ENCODE results near the gene AOC2. TPM values are rescaled to one million over a fixed set of nuclear protein-coding genes. Genes with fewer than 3 reads are reported as not detected.
"Not testable (repeated sequence)": the region's sequence is repeated elsewhere in the genome, so short reads cannot be mapped to it uniquely, and the experiment has no call there.

AOC2 gene
- total RNA-seq, 1 experiment from 2014 or later: 7.1 TPM

- H3K4me3 Mint-ChIP-seq: no peak overlapping the region; a peak in 1 of 5 replicates
- Histone ChIP-seq H3K4ac (ENCODE audit: low read depth, low read length) (no peak overlapping the region), H3K9me3 (ENCODE audit: control insufficient read depth, low read depth, low read length) (no peaks in the 10 kb centered on the region), H3K4me2 (ENCODE audit: insufficient read depth, insufficient read length, low read length) (no peak overlapping the region), H3T11ph (ENCODE audit: low read length) (no peak overlapping the region), H3K23ac (ENCODE audit: insufficient read length, low read depth, low read length) (no peak overlapping the region), H2BK20ac (ENCODE audit: low read depth, low read length, poor library complexity, severe bottlenecking) (no peak overlapping the region), H3K9ac (ENCODE audit: extremely low read depth, insufficient read length, low read length) (no peak overlapping the region), H2AK5ac (ENCODE audit: insufficient read length, low read length) (no peak overlapping the region), H3K79me2 (ENCODE audit: insufficient read depth, low read length) (no peaks in the 10 kb centered on the region), H4K5ac (ENCODE audit: insufficient read length, low read depth, low read length) (no peak overlapping the region), H3K18ac (ENCODE audit: insufficient read length, low read depth, low read length) (no peak overlapping the region), H4K20me1 (ENCODE audit: control insufficient read depth, insufficient read depth, insufficient read length) (no peaks in the 10 kb centered on the region), H3K27me3 (ENCODE audit: insufficient read depth, low read length) (no peaks in the 10 kb centered on the region), H4K91ac (ENCODE audit: insufficient read length, low read depth, low read length) (no peak overlapping the region), H3K56ac (ENCODE audit: insufficient read length, low read depth, low read length) (no peak overlapping the region), H3K14ac (ENCODE audit: insufficient read depth, low read length) (no peak overlapping the region), H3K79me1 (ENCODE audit: insufficient read depth, low read depth, low read length, poor library complexity, severe bottlenecking) (no peaks in the 10 kb centered on the region), H3K23me2 (ENCODE audit: insufficient read length, low read depth, low read length, poor library complexity, severe bottlenecking) (no peaks in the 10 kb centered on the region), H2BK120ac (ENCODE audit: low read depth, low read length, poor library complexity, severe bottlenecking) (no peak overlapping the region), H2BK12ac (ENCODE audit: insufficient read length, low read depth, low read length) (no peak overlapping the region), H3K4me1 (ENCODE audit: insufficient read depth, low read length) (no peaks in the 10 kb centered on the region; the same call in 1 of the 2 replicates), H2BK15ac (ENCODE audit: low read depth, low read length) (no peak overlapping the region), H2AFZ (ENCODE audit: low read length) (no peak overlapping the region), H2BK5ac (ENCODE audit: insufficient read length, low read length) (no peak overlapping the region), H3K27ac (ENCODE audit: insufficient read length, low read depth, low read length) (no peak overlapping the region), H4K8ac (replicated peaks; ENCODE audit: insufficient read length, low read depth, low read length) (no peak overlapping the region)
- no peak for DNase-seq
- peaks cover 0 to 2% of the 10 kb centered on the region in 2 experiments; a peak in 1 of 5 replicates for H3K9me3 Mint-ChIP-seq
- H3K4me1 Mint-ChIP-seq: peaks cover 7 to 8% of the 10 kb centered on the region in 2 experiments
- H3K36me3 Mint-ChIP-seq (ENCODE audit: insufficient read depth in 1 of 3, low read depth in 3 of 3): no peaks in the 10 kb centered on the region
- no peak overlapping the region for H3K27ac Mint-ChIP-seq
- no CpG with 5 or more reads among the region's 7 CpGs for WGBS (ENCODE audit: extremely low coverage, insufficient read length, low lambda C conversion rate)
- no peak for TF ChIP-seq CTCF (conservative IDR thresholded peaks at IDR 0.05)
- peaks cover 6% of the 10 kb centered on the region for H3K27me3 Mint-ChIP-seq (ENCODE audit: low read depth)
Observed at GRCh38 chr17:42898147-42898811, 53.9 kb downstream of the AOC2 start.

GRCh38 chr17:42899981-42900380 is 55.6 kb downstream of the AOC2 start:
- not testable (repeated sequence) for H3K9me3 Mint-ChIP-seq; H4K91ac ChIP-seq (ENCODE audit: insufficient read length, low read depth, low read length); DNase-seq; H3K4me1 Mint-ChIP-seq; H2AFZ ChIP-seq (ENCODE audit: low read length); H3K4ac ChIP-seq (ENCODE audit: low read depth, low read length); H4K20me1 ChIP-seq (ENCODE audit: control insufficient read depth, insufficient read depth, insufficient read length); H3K27me3 ChIP-seq (ENCODE audit: insufficient read depth, low read length); H3K27me3 Mint-ChIP-seq (ENCODE audit: low read depth); H3K27ac Mint-ChIP-seq; H2BK120ac ChIP-seq (ENCODE audit: low read depth, low read length, poor library complexity, severe bottlenecking); H2BK15ac ChIP-seq (ENCODE audit: low read depth, low read length); H3K79me1 ChIP-seq (ENCODE audit: insufficient read depth, low read depth, low read length, poor library complexity, severe bottlenecking); H4K8ac ChIP-seq (replicated peaks; ENCODE audit: insufficient read length, low read depth, low read length); H3K4me1 ChIP-seq (ENCODE audit: insufficient read depth, low read length); H3K79me2 ChIP-seq (ENCODE audit: insufficient read depth, low read length); H3K23me2 ChIP-seq (ENCODE audit: insufficient read length, low read depth, low read length, poor library complexity, severe bottlenecking); H3K18ac ChIP-seq (ENCODE audit: insufficient read length, low read depth, low read length); H3K14ac ChIP-seq (ENCODE audit: insufficient read depth, low read length); H2BK5ac ChIP-seq (ENCODE audit: insufficient read length, low read length); H3K4me3 Mint-ChIP-seq; H2BK20ac ChIP-seq (ENCODE audit: low read depth, low read length, poor library complexity, severe bottlenecking); H4K5ac ChIP-seq (ENCODE audit: insufficient read length, low read depth, low read length); H2BK12ac ChIP-seq (ENCODE audit: insufficient read length, low read depth, low read length); H3K36me3 Mint-ChIP-seq (ENCODE audit: insufficient read depth in 1 of 3, low read depth in 3 of 3); H3K56ac ChIP-seq (ENCODE audit: insufficient read length, low read depth, low read length); H3K27ac ChIP-seq (ENCODE audit: insufficient read length, low read depth, low read length); H3K23ac ChIP-seq (ENCODE audit: insufficient read length, low read depth, low read length); H3K4me2 ChIP-seq (ENCODE audit: insufficient read depth, insufficient read length, low read length); H3K9ac ChIP-seq (ENCODE audit: extremely low read depth, insufficient read length, low read length); H2AK5ac ChIP-seq (ENCODE audit: insufficient read length, low read length); H3T11ph ChIP-seq (ENCODE audit: low read length); H3K9me3 ChIP-seq (ENCODE audit: control insufficient read depth, low read depth, low read length)
- no CpG with 5 or more reads among the region's 3 CpGs for whole genome bisulfite sequencing (ENCODE audit: extremely low coverage, insufficient read length, low lambda C conversion rate)

Measured in H9 (cell line).